GM21737 (cell line): ENCODE data around the gene PHOSPHO2.
"Not testable (repeated sequence)": the region's sequence is repeated elsewhere in the genome, so short reads cannot be mapped to it uniquely, and the experiment has no call there.

Experiments used
- ATAC-seq: cut with Tn5 transposase; IDR thresholded peaks from one replicate; pipeline ENCODE4 v1.9.1; 2021; ENCODE audit warnings: mild to moderate bottlenecking, moderate library complexity; ENCODE audit not compliant: unreplicated experiment

The PHOSPHO2 gene

DNA sequence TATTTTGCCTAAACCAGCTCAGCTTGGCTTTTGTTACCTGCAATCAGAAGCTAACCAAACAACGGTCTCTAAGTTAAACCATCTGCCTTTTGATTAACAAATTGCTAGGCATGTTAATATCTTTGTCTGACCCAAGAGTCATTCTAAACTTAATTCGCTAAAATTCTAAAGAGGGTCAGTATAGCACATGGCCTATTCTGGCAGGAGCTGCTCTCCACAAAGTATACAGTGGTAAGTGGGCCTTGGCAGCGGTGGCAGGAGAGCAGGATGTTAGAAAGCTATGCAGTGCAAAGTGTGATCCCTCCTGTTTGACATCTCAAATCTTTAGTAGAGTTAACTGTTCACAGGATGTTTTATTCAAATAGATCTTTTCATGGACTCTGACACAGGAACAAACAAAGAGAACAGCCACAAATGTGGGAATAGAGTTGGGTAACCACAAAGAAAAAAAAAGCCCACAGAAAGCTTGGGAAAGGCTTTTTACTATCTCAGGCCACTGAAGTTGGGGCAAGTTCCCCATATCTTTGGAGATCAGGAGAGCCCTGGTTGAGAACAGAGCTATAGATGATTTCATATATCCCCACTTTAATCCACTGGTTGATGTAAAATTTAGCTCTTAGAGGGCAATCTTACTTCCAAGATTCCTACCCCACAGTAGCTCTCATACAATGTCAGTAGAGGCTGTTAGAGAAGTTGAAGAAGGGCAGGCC, 10.7 kb upstream of the PHOSPHO2 start:
- ATAC-seq, result no peak

DNA sequence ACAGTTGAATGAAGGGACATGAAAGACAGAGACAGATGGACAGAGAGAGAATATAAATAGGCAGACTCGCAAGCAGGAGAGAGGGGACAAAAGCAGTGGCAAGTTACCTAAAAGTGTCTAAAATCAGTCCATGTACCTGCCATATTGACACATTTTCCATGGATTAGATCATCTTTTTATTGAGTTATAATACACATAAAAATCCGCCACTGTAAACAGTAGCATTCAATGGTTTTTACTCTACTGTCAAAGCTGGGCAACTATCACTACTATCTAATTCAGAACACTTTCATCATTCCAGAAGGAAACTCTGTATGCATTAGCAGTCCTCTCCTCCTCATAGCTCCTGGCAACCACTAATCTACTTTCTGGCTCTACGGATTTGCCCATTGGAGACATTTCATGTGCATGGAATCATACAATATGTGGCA, 10.1 kb upstream of the PHOSPHO2 start:
- no peak for ATAC-seq

DNA sequence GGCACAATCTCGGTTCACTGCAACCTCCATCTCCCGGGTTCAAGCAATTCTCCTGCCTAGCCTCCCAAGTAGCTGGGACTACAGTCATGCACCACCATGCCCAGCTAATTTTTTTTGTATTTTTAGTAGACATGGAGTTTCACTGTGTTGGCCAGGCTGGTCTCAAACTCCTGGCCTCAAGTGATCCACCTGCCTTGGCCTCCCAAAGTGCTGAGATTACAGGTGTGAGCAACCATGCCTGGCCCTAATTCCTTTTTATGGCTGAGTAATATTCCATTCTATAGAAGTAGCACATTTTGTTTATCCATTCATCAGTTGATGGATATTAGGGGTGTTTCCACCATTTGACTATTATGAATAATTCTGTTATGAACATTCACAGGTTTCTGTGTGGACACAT, 9.6 kb upstream of the PHOSPHO2 start:
- not testable (repeated sequence) for ATAC-seq

DNA sequence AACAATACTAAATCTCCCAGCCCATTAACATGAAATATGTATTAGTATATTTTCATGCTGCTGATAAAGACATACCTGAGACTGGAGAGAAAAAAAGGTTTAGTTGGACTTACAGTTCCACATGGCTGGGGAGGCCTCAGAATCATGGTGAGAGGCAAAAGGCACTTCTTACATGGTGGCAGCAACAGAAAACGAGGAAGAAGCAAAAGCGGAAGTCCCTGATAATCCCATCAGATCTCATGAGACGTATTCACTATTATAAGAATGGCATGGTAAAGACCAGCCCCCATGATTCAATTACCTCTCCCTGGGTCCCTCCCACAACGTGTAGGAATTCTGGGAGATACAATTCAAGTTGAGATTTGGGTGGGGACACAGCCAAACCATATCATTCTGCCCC, 7.4 kb upstream of the PHOSPHO2 start:
- ATAC-seq, result not testable (repeated sequence)

DNA sequence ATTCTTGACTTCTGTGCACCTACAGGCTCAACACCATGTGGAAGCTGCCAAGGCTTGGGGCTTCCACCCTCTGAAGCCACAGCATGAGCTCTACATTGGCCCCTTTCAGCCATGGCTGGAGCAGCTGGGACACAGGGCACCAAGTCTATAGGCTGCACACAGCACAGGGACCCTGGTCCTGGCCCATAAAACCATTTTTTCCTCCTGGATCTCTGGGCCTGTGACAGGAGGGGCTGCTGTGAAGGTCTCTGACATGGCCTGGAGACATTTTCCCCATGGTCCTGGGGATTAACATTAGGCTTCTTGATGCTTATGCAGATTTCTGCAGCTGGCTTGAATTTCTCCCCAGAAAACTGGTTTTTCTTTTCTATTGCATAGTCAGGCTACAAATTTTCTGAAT, 6.3 kb upstream of the PHOSPHO2 start:
- ATAC-seq, result not testable (repeated sequence)

DNA sequence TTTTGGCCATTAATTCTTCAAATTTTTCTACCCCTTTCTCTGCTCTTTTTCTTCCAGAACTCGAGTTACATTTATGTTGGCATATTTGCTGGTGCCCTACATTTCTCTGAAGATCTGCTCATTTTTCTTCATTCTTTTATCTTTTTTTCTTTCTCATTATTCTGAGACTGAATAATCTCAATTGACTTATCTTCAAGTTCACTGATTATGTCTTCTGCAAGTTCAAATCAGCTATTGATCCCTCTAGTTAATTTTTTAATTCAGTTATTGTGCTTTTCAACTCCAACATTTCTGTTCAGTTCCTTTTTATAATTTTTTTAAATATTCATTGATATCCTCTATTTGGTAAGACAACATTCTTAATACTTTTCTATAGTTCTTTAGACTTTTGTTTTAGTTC, 3.3 kb upstream of the PHOSPHO2 start:
- no peak for ATAC-seq

DNA sequence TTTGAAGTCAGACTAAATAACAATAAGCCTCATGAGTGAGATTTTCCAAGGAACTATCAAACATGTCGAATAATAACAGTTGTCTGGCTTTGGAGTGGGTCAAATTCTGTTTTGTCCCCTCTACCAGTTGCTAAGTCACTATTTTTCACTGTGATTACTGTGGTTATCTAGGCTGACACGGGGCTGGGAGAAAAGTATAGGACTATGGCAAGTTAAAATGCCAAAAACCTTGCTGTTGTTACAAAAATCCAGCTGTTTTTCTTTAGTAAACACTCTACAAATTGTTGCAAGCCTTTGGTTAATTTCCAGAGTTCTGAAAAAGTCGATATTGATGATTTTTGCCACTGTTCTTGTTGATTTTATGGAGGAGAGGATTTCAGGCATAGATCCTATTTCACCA, 1.6 kb upstream of the PHOSPHO2 start:
- no peak for ATAC-seq

DNA sequence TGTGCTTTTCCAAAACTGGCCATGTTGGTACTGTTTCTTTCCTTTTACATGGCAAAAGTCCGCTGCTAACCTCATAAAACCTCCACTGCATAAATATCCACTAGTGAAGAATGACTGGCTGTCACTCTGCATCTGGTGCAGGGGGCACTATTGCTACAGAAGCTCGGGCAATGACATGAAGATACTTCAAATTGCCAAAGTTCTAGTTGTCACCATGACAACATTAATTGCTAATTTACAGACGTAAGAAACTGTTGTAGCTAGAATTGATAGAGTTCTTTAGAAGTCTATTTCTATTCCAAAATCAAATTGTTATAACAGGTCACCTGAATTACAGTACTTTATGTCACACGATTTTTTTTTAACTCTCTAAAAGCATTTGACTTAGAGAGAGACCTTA, 909 bp upstream of the PHOSPHO2 start:
- ATAC-seq, result no peak

DNA sequence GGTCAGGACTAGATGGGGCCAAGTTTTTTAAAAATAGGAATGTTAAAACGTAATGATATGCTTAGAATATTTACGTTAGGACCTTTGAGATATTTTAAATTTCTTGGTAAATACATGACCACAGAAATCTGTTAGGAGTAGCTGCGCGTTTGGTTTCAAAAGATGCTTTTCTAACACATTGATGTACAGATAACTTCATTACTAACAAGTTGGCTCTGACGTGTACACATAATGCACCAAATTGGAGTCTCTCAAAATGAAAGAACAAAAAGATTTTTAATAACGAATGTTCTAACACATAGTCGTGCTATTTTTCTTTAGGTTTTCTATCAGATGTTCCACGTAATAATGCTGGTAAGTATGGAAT, 608 bp downstream of the PHOSPHO2 start:
- ATAC-seq, result no peak

DNA sequence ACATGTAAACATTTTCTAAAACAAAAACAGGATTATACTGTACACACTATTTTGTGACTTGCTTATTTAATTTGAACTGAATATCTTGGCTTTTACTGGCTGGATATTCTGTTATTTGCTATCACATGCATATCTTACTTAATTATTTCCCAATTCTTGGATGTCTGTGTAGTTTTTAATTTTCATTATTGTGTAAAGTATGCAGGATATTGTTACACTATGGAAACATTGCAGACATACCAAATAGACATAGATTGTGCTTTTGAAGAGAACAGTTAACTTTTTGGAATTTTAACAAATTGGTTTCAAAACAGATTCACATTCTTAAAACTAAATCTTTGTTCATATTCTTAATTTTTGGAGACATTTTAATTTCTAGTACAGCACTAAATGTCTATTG, 2.1 kb downstream of the PHOSPHO2 start:
- no peak for ATAC-seq

DNA sequence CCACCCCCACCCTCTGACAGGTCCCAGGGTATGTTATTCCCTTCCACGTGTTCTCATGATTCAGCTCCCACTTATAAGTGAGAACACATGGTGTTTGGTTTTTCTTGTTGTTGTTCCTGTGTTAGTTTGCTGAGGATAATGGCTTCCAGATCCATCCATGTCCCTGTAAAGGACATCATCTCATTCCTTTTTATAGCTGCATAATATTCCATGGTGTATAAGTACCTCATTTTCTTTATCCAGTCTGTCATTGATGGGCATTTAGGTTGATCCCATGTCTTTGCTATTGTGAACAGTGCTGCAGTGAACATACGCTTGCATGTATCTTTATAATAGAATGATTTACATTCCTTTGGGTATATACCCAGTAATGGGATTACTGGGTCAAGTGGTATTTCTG, 4.9 kb downstream of the PHOSPHO2 start:
- not testable (repeated sequence) for ATAC-seq

DNA sequence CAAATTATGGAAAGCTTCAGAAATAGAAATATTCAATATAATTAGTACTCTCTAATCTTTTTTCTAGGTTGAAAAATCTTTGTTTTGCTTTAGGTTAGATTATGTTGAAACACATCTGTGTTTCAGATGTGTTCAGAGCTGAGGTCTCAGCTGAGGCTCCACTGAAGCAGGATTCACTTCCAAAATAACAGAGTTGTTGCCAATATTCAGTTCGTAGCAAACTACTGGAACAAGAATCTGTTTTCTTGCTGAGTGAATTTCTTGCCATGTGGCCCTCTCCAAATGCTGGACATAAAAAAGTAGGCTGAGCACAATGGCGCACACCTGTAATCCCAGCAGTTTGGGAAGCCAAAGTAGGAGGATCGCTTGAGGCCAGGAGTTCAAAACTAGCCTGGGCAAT, 8.7 kb downstream of the PHOSPHO2 start:
- no peak for ATAC-seq

DNA sequence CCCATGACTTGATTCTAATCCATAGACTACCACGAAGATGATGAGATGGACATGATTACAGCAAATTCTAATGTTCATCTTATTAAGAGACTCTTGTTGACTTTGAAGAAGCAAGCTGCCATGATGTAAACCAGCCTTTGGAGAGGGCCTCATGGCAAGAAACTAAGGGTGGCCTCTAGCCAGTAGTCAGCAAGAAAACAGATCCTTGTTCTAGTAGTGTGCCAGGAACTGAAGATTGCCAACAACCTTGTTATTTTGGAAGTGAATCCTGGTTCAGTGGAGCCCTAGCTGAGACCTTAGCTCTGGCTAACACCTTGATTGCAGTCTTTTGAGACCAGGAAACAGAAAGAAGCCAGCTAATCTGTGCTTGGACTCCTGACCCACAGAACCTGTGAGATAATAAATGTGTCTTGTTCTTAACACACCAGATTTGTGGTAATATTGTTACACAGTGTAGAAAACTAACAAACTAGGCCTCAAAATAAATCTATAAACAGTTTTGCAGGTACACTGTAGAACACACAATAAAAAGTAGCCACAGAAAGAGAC, 10.0 kb downstream of the PHOSPHO2 start:
- ATAC-seq, result no peak

DNA sequence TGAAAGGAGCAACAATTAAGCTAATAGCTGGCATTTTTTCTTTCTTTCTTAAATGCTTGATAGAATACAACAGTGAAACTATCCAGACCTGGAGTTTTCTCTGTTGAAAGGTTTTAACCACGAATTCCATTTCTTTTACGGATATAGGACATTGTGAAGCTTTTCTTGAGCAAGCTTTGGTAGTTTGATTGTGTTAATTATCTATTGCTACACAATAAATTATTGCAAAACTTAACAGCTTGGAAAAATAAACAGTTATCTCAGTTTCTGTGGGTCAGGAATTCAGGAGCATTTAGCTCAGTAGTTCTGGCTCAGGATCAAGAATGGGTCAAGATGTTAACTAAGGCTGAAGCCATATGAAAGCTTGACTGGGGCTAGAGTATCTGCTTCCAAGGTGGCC, 11.7 kb downstream of the PHOSPHO2 start:
- no peak for ATAC-seq

DNA sequence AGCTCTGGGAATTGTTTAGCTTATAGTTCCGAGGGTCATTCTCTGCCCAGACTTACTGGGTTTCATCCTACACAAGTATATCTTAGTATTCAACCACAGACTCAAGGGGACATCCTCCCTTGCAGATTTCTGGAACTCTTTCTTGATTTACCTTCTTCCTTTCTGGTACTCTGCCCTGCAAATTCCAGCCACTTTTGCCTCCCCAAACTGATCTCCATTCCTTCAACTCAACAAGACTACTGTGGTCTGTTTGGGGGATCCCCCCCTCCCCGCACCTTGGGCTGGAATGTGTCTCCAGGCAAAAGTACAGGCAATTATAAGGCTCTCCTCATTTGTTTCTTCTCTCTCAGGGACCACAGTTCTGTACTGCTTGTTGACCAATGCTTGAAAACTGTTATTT, 13.4 kb downstream of the PHOSPHO2 start:
- no peak for ATAC-seq

DNA sequence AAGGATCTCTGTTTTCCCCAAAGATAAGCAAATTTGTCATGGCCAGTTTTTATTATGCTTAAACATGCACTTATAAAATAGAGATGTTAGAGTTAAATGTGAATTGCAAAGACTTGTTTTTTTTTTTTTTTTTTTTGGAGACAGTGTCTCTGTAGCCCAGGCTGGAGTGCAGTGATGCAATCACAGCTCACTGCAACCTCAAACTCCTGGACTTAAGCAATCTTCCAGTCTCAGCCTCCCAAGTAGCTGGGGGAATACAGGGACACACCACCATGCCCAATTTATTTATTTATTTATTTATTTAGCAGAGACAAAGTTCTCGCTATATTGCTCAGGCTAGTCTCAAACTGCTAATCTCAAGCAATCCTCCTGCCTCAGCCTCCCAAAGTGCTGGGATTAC, 15.1 kb downstream of the PHOSPHO2 start:
- no peak for ATAC-seq

DNA sequence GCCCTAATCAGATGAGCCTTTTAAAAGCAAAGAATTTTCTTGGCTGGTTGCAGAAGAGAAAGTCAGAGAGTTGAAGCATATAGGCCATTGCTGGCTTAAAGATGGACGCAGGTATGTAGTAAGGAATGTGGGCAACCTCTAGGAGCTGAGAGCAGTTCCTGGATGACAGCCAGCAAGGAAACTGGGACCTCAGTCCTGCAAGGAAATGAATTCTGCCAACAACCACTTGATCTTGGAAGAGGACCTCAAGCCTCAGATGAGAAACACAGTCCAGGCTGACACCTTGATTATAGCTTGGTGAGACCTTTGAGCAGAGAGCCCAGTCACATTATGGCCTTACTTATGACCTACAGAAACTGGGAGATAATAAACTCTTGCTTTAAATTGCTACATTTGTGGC, 15.7 kb downstream of the PHOSPHO2 start:
- ATAC-seq, result no peak

DNA sequence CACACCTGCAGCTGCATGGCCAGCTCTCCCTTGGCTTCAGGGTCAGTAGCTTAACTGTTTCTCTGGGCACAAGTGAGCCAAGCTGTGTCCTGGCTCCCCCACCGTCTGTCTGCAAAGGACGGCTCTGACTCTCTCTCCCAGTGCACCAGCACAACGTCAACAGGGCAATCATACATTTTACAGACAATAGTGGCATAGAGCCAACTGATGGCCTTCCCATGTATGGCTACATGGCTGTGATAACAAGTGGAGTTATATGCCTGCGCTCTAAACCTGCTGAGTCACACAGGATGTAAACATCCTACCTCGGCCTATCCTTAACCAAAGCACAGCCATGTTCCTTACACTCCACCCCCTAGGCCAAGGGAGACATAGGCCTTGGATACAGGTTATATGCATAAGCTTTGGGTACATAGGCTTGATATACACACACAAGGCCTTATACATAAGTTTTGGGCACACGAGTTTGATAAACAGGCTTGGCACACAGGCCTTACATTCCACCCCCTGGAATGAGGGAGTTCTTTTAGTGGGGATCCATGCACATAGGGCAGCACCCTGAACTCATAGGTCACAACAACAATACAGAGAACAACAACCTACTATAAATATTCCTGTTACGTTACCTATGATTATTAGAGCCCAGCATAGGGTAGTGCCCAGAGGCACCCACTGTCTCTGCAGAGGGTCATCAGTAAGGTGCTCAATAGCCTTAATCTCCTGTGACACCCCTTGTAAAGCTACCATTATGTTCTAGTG, 17.7 kb downstream of the PHOSPHO2 start:
- ATAC-seq, result no peak

DNA sequence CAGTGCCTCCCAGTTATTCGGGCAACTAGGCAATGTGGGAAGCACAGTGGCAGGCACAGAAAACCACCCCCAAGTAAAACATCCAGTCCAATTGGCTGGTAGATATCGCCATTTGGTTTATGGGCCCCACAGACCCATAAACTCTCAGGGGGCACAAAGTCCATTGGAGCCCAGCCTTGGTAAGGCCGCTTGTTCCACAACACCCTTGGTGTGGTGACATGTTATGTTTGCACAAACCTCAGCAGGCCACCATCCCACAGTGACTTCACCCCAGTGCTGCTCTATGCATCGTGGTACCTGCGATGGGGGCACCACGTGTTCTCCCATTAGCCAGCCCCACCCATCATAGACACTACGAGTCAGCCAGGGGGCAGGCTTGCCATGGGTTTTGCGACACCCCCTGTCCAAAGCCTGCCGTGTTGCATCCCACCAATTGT, 18.5 kb downstream of the PHOSPHO2 start:
- no peak for ATAC-seq

DNA sequence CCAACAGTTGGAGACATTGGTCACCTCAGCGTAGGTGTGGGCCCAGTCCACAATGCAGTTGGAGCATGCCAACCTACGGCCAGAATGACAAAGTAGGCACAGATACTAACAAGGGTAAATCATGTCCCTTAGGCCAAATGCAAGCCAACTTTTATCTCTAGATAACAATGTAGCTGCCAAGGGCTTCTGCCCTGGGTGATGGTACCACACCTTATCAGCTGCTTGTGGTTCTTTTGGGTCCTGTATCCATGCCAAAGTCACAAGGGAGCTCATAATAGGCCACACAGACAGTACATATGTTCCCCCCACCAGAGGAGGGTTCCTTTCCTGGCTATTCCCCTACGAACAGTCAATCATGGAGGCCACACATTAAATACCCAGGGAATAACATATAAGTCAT, 19.1 kb downstream of the PHOSPHO2 start:
- ATAC-seq, result no peak

DNA sequence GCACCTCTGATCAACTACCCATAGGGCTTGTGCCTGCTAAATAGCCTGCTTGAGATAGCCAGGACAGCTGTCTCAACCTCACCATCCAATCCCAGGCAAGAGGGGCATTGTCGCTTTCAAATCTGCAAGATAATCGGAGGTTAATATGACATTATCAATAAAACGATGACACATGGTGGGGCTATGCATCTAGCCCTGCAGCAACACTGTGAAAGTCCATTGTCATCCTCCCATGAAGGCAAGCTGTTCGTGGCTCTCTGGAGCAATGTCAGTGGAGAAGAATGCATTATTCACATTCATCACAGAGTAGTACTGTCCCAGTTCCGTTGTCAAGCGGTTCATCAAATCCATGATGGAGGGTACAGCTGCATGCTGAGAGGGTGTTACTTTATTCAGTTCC, 20.4 kb downstream of the PHOSPHO2 start:
- ATAC-seq, result no peak
